ENCODE results near the gene ARHGAP44. TPM values are rescaled to one million over a fixed set of nuclear protein-coding genes. Genes with fewer than 3 reads are reported as not detected.

ARHGAP44 gene
- total and polyA plus RNA-seq, 2 experiments from 2014 or later, result 5.8 to 16.4 TPM

DNA sequence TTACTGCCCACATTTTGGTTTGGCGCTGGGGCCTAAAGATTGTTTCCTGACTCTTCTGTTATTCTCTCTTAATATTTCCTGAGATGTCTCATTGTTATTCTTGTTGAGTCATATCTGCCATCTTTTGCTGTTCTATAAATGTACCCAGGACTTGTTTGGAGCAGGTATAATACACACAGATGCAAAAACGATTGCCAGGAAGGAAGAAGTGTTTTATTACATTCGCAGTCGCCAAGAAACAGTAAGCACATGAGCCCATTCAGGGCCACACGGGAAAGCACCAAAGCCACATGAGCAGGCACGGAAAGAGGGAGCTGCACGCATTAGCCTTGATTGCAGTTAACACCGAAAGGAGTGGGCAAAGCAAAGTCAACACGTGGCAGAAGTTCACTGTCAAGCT, 70.2 kb downstream of the ARHGAP44 start:
- H3K4me1 ChIP-seq (ENCODE audit: insufficient read depth), result no peaks in the 10 kb centered on the region
- no peak overlapping the region for H2AFZ ChIP-seq
- no peaks in the 10 kb centered on the region for H3K27me3 ChIP-seq (ENCODE audit: insufficient read depth)
- no peak overlapping the region for H3K27ac Mint-ChIP-seq
- no peak overlapping the region for H3K27ac ChIP-seq (ENCODE audit: low read depth)
- no peaks in the 10 kb centered on the region for H4K20me1 ChIP-seq (replicated peaks; ENCODE audit: insufficient read depth)
- no peaks in the 10 kb centered on the region for H3K36me3 ChIP-seq (ENCODE audit: insufficient read depth)
- no peak overlapping the region for H3K4me3 ChIP-seq
- H3K4me3 Mint-ChIP-seq, result no peak overlapping the region
- ATAC-seq (no peak), DNase-seq (ENCODE audit: low spot score) (no peak)
- H3K4me2 ChIP-seq, result no peak overlapping the region
- TF ChIP-seq ZNF331 (CRISPR knock-in tag; IDR thresholded peaks at IDR 0.05; ENCODE audit: low read depth) (no peak), NANOG (IDR thresholded peaks at IDR 0.05; ENCODE audit: borderline replicate concordance) (no peak), ETS1 (IDR thresholded peaks at IDR 0.05) (no peak), ZNF114 (CRISPR knock-in tag; IDR thresholded peaks at IDR 0.05) (no peak), ZNF462 (CRISPR knock-in tag; IDR thresholded peaks at IDR 0.05) (no peak), JUNB (IDR thresholded peaks at IDR 0.05; ENCODE audit: unreplicated experiment) (no peak), CREB1 (CRISPR knock-in tag; IDR thresholded peaks at IDR 0.05; ENCODE audit: low read depth) (no peak), STAT1 (IDR thresholded peaks at IDR 0.05; ENCODE audit: unreplicated experiment) (no peak), EZH2 (IDR thresholded peaks at IDR 0.05; ENCODE audit: low read depth, unreplicated experiment) (no peak), POLR2AphosphoS5 (IDR thresholded peaks at IDR 0.05; ENCODE audit: low read depth) (no peak), EZH2phosphoT487 (IDR thresholded peaks at IDR 0.05; ENCODE audit: unreplicated experiment) (no peak)
- TF ChIP-seq, protein P1, sequence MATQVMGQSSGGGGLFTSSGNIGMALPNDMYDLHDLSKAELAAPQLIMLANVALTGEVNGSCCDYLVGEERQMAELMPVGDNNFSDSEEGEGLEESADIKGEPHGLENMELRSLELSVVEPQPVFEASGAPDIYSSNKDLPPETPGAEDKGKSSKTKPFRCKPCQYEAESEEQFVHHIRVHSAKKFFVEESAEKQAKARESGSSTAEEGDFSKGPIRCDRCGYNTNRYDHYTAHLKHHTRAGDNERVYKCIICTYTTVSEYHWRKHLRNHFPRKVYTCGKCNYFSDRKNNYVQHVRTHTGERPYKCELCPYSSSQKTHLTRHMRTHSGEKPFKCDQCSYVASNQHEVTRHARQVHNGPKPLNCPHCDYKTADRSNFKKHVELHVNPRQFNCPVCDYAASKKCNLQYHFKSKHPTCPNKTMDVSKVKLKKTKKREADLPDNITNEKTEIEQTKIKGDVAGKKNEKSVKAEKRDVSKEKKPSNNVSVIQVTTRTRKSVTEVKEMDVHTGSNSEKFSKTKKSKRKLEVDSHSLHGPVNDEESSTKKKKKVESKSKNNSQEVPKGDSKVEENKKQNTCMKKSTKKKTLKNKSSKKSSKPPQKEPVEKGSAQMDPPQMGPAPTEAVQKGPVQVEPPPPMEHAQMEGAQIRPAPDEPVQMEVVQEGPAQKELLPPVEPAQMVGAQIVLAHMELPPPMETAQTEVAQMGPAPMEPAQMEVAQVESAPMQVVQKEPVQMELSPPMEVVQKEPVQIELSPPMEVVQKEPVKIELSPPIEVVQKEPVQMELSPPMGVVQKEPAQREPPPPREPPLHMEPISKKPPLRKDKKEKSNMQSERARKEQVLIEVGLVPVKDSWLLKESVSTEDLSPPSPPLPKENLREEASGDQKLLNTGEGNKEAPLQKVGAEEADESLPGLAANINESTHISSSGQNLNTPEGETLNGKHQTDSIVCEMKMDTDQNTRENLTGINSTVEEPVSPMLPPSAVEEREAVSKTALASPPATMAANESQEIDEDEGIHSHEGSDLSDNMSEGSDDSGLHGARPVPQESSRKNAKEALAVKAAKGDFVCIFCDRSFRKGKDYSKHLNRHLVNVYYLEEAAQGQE (IDR thresholded peaks at IDR 0.05; ENCODE audit: unreplicated experiment), result no peak
- TF ChIP-seq, protein P2, sequence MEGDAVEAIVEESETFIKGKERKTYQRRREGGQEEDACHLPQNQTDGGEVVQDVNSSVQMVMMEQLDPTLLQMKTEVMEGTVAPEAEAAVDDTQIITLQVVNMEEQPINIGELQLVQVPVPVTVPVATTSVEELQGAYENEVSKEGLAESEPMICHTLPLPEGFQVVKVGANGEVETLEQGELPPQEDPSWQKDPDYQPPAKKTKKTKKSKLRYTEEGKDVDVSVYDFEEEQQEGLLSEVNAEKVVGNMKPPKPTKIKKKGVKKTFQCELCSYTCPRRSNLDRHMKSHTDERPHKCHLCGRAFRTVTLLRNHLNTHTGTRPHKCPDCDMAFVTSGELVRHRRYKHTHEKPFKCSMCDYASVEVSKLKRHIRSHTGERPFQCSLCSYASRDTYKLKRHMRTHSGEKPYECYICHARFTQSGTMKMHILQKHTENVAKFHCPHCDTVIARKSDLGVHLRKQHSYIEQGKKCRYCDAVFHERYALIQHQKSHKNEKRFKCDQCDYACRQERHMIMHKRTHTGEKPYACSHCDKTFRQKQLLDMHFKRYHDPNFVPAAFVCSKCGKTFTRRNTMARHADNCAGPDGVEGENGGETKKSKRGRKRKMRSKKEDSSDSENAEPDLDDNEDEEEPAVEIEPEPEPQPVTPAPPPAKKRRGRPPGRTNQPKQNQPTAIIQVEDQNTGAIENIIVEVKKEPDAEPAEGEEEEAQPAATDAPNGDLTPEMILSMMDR (conservative IDR thresholded peaks at IDR 0.05; ENCODE audit: low read depth in 2 of 2), result no peak
- no peaks in the 10 kb centered on the region for H3F3A ChIP-seq (replicated peaks; ENCODE audit: low read depth)
- no peaks in the 10 kb centered on the region for H3K27me3 Mint-ChIP-seq (ENCODE audit: insufficient read depth, low read depth, poor library complexity)
- H3K4me1 Mint-ChIP-seq, result no peaks in the 10 kb centered on the region
- H3K79me2 ChIP-seq (replicated peaks; ENCODE audit: insufficient read depth), result peaks cover 4% of the 10 kb centered on the region
- H3K36me3 Mint-ChIP-seq (ENCODE audit: low read depth), result peaks cover 7% of the 10 kb centered on the region; the same call in 1 of the 3 replicates
- peaks cover 14% of the 10 kb centered on the region; the same call in 1 of the 2 replicates for H3K9me2 ChIP-seq (ENCODE audit: insufficient read depth)
- no peaks in the 10 kb centered on the region; the same call in 2 of the 3 replicates for H3K9me3 Mint-ChIP-seq

Measured in GM23338 (cell line).